A549 (cell line): ENCODE data around the gene NR3C2.

Experiments used
- CHD2 ChIP-seq: fragments of 150-350 bp; IDR thresholded peaks from 2 replicates; pipeline ENCODE4 v1.6.1; 2014; ENCODE audit warnings: low read length; ENCODE audit not compliant: partially characterized antibody
- MAZ ChIP-seq: fragments of 150-350 bp; IDR thresholded peaks from 2 replicates; pipeline ENCODE4 v1.6.1; 2014; ENCODE audit warnings: antibody characterized with exemption, low read depth, low read length, borderline replicate concordance
- RAD21 ChIP-seq, 2 experiments: fragments of >200 bp in 1 of 2; sonication (Bioruptor Twin) in 1 of 2; formaldehyde crosslinking in 1 of 2; IDR thresholded peaks in 1 of 2; conservative IDR thresholded peaks in 1 of 2; 2 replicates in 1 of 2; 3 replicates in 1 of 2; pipeline ENCODE4 v1.6.1; 2012 to 2018; ENCODE audit warnings: inconsistent platforms in 1 of 2
- SMC3 ChIP-seq: fragments of >200 bp; sonication (Bioruptor Twin); formaldehyde crosslinking; IDR thresholded peaks from 3 replicates; pipeline ENCODE4 v1.6.1; 2018; ENCODE audit warnings: inconsistent platforms
- TF ChIP-seq, protein P1 (sequence below): fragments of 250-450 bp; sonication (Bioruptor Pico); IDR thresholded peaks from 2 replicates; pipeline ENCODE4 v1.5.0; 2021; ENCODE audit warnings: mild to moderate bottlenecking, moderate library complexity, borderline replicate concordance

DNA sequence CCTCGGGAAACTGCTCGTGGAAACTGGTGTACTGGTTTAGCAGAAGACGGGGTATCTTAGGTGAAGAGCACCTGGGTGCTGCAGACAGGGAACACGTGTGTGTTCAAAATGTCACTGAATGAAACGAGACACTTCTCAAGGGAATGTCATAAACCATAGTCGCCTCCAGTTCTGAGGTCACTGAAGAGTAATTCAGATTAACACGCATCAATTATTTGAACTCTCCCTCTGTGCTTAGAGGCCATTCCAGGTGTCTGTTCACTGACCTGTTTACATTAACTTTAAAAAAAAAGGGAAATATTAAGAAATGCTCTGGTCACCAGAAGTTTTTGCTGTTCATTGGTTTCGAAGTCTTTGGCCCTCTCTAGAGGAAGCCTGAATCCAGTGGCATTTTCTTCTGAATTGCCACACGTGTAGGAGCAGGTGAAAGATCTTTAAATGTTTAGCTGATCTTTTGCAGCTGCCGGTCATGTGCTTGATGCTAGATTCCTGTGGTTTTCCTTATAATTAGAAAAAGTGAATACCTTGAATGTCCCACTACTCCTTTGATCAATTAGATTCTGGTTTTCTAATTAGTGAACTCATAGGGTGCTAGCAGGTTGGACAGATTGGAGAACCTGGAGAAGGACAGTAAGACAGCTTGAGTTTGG lies 379.8 kb downstream of the NR3C2 start:
- no peak for TF ChIP-seq SMC3
- TF ChIP-seq MAZ, result no peak
- TF ChIP-seq CHD2, result no peak
- TF ChIP-seq RAD21 (conservative IDR thresholded peaks at IDR 0.05 in 1 of 2, IDR thresholded peaks at IDR 0.05 in 1 of 2), result no peak
- TF ChIP-seq, protein P1, sequence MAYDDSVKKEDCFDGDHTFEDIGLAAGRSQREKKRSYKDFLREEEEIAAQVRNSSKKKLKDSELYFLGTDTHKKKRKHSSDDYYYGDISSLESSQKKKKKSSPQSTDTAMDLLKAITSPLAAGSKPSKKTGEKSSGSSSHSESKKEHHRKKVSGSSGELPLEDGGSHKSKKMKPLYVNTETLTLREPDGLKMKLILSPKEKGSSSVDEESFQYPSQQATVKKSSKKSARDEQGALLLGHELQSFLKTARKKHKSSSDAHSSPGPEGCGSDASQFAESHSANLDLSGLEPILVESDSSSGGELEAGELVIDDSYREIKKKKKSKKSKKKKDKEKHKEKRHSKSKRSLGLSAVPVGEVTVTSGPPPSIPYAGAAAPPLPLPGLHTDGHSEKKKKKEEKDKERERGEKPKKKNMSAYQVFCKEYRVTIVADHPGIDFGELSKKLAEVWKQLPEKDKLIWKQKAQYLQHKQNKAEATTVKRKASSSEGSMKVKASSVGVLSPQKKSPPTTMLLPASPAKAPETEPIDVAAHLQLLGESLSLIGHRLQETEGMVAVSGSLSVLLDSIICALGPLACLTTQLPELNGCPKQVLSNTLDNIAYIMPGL (CRISPR knock-in tag), result no peak
